ENCODE measurements around the gene IRAG1. TPM values are rescaled to one million over a fixed set of nuclear protein-coding genes. Genes with fewer than 3 reads are reported as not detected.

IRAG1 gene, protein sequence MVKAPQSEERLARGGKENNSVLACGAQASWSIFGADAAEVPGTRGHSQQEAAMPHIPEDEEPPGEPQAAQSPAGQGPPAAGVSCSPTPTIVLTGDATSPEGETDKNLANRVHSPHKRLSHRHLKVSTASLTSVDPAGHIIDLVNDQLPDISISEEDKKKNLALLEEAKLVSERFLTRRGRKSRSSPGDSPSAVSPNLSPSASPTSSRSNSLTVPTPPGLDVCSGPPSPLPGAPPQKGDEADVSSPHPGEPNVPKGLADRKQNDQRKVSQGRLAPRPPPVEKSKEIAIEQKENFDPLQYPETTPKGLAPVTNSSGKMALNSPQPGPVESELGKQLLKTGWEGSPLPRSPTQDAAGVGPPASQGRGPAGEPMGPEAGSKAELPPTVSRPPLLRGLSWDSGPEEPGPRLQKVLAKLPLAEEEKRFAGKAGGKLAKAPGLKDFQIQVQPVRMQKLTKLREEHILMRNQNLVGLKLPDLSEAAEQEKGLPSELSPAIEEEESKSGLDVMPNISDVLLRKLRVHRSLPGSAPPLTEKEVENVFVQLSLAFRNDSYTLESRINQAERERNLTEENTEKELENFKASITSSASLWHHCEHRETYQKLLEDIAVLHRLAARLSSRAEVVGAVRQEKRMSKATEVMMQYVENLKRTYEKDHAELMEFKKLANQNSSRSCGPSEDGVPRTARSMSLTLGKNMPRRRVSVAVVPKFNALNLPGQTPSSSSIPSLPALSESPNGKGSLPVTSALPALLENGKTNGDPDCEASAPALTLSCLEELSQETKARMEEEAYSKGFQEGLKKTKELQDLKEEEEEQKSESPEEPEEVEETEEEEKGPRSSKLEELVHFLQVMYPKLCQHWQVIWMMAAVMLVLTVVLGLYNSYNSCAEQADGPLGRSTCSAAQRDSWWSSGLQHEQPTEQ
- 0.21 and 0.54 TPM in 2 replicates for total RNA-seq

DNA sequence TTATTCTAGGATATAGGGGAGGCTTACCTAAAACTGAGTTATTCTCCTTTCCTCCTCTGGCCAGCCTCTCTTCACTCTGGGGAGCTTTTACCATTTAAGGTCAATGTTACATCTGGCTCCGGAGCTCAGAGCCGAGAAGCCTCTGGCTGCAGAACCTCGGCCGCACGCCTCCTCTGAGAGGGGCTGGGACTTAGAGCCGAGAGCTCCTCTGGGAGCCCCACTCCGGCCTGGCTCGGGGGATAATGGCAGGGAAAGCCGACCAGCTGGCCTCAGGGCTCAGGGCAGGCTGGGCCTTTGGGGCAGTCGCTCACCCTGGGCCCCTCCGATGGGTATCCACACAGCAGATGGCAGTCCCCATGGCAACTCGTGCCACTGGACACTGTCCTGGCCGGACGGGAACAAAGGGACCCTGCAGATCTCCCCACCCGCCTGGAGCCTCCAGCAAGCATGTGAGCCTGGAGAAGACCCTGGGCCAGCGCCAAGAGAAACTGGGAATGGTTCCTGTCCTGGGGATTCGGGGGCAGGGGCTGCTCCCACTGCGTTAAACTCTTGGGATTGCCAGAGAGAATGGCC, at the start of gene IRAG1:
Gene IRAG1 (minus strand): TSS at position 247 of the 573 bp plus-strand sequence. CDS start 153 bp downstream, at position 94.
- H3K4me3 ChIP-seq (ENCODE audit: low read depth, low read length) = no peak within 1 kb of the TSS
- peaks cover 6% of the 10 kb centered on the region for H3K27me3 ChIP-seq (ENCODE audit: control insufficient read depth, insufficient read depth, low read length)
- TF ChIP-seq, protein P1, sequence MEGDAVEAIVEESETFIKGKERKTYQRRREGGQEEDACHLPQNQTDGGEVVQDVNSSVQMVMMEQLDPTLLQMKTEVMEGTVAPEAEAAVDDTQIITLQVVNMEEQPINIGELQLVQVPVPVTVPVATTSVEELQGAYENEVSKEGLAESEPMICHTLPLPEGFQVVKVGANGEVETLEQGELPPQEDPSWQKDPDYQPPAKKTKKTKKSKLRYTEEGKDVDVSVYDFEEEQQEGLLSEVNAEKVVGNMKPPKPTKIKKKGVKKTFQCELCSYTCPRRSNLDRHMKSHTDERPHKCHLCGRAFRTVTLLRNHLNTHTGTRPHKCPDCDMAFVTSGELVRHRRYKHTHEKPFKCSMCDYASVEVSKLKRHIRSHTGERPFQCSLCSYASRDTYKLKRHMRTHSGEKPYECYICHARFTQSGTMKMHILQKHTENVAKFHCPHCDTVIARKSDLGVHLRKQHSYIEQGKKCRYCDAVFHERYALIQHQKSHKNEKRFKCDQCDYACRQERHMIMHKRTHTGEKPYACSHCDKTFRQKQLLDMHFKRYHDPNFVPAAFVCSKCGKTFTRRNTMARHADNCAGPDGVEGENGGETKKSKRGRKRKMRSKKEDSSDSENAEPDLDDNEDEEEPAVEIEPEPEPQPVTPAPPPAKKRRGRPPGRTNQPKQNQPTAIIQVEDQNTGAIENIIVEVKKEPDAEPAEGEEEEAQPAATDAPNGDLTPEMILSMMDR (IDR thresholded peaks at IDR 0.05; ENCODE audit: insufficient read depth, low read length, poor library complexity, severe bottlenecking) = no peak
- no peak for DNase-seq (ENCODE audit: low read depth)
- no peaks in the 10 kb centered on the region for H3K36me3 ChIP-seq (ENCODE audit: control insufficient read depth, insufficient read depth, low read length)

DNA sequence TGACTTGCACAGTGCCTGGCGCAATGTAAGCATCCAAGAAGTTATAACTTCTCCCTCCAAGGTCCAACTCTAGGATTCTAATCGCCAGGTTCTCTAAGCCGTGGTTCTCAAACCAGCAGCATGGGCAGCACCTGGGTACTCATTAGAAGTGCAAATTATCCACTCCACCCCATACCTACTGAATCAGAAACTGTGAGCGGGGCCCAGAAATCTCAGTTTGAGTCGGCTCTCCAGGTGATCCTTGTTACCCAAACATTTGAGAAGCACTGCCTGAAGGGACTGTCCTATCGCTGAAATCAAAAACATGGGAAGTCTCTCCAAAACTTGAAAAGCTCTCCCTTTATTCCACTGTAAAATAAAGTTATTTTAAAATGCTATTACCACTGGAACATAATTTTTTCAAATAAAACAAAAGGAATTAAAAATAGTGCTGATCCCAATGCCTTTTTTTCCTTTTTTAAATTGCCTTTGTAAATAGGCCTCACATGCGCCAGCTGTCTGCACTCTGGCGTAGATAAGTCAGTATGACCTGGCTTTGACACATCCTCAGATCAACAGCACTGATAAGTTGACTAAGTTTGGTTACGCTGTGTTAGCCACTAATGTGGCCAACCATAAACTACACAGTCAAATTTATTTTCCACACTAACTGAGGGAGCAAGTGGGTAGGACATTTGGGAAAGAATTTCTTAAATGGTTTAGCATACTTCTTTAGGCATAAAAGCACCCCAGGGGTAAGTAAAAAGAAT, 49.1 kb upstream of the IRAG1 start:
- no peaks in the 10 kb centered on the region for H3K27me3 ChIP-seq (ENCODE audit: control insufficient read depth, insufficient read depth, low read length)
- H3K36me3 ChIP-seq (ENCODE audit: control insufficient read depth, insufficient read depth, low read length) = no peaks in the 10 kb centered on the region
- peak; percentile 23 for DNase-seq (ENCODE audit: low read depth)
- no peak overlapping the region for H3K4me3 ChIP-seq (ENCODE audit: low read depth, low read length)
- TF ChIP-seq, protein P1 (IDR thresholded peaks at IDR 0.05; ENCODE audit: insufficient read depth, low read length, poor library complexity, severe bottlenecking) = no peak

DNA sequence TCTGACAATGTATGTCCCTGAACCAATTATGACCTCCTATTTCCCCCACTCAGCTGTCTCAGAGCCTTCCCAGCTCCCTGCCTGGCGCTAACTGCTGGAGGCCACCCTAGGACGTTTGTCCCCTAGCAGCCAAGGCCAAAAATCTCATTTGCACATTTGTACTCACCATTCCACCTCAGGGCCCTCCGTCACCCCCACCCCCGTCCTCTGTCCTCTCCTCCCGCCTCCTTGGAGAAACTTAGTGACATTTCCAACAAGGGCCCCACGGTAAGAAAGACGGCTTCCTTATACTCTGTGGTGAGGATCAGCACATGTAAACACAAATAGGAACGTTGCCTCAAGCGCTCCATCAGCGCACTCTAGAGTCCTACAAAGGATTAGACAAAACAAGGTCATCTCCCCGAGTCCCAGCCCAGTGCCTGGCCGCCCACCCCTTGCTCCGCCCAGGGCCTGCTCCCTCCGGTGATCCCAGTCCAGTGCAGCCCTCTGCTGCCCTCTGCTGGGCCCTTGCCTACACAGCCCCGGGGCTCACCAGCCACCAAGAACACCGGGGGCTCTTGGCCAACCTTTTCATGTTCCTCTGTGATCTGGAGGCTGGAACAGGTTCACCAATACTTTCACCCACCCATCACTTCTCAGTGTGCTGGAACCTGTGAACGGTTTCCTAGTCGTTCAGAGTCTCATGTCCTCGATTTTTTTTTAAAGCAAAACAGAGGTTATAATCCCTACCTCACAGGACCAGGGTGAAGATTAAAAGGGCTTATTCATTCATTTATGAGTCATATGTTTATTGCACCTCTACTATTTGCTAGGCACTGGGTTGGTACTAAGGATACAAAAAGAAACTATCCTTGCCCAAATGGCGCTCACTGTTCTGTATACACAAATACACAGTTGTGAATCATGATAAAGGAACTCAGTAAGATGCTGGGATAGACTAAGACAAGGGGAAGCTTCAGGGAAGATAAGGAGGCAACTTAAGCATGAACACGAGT, 42.2 kb upstream of the IRAG1 start:
- TF ChIP-seq, protein P1 (IDR thresholded peaks at IDR 0.05; ENCODE audit: insufficient read depth, low read length, poor library complexity, severe bottlenecking) = peak; percentile 96
- Histone ChIP-seq H3K36me3 (ENCODE audit: control insufficient read depth, insufficient read depth, low read length) (no peaks in the 10 kb centered on the region), H3K27me3 (ENCODE audit: control insufficient read depth, insufficient read depth, low read length) (no peaks in the 10 kb centered on the region), H3K4me3 (ENCODE audit: low read depth, low read length) (peak overlapping the region; percentile 15)
- peak; percentile 45 for DNase-seq (ENCODE audit: low read depth)

DNA sequence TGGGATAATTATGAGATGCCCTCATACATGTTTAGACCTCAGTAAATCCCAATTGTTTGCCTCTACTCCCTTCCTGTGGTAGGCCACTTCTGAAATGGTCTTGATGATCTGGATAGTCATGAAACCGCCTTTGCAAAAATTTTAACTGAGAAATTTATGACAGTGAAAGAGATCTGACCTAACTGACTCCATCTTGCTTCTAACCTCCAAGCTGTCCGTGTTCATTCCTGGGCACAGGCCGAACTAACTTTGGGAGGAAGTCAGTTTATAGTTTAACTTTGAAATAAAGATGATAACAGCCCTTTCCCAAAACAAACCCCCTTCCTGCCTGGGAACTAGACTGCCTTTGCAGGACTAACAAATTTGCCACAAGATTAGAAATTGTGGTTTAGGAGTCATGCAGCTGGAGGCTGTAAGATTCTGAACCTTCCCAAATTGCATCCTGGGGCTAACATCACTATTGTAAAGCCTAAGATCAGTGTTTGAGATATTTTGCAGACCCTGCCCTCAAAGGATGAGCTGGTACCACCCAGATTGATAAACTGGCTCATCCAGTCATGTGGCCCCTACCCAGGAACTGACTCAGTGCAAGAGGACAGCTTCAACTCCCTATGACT, 37.6 kb upstream of the IRAG1 start:
- Histone ChIP-seq H3K36me3 (ENCODE audit: control insufficient read depth, insufficient read depth, low read length) (no peaks in the 10 kb centered on the region), H3K27me3 (ENCODE audit: control insufficient read depth, insufficient read depth, low read length) (no peaks in the 10 kb centered on the region), H3K4me3 (ENCODE audit: low read depth, low read length) (no peak overlapping the region)
- TF ChIP-seq, protein P1 (IDR thresholded peaks at IDR 0.05; ENCODE audit: insufficient read depth, low read length, poor library complexity, severe bottlenecking) = no peak
- DNase-seq (ENCODE audit: low read depth) = no peak
